HepG2 (cell line): ENCODE results near the gene ROMO1. TPM values are rescaled to one million over a fixed set of nuclear protein-coding genes. Genes with fewer than 3 reads are reported as not detected.

Experiments
- AGO1 ChIP-seq: fragments of 200-400 bp; formaldehyde crosslinking; IDR thresholded peaks from 2 replicates; pipeline ENCODE4 v1.6.1; 2017; ENCODE audit warnings: mild to moderate bottlenecking, low read depth, low read length, moderate library complexity; ENCODE audit not compliant: poor library complexity, severe bottlenecking
- CCDC6 ChIP-seq: sonication (generic); formaldehyde crosslinking; IDR thresholded peaks from 2 replicates; pipeline ENCODE4 v1.8.1; 2022; ENCODE audit warnings: mild to moderate bottlenecking, missing genetic modification reagents, moderate library complexity
- ISX ChIP-seq: sonication (generic); formaldehyde crosslinking; conservative IDR thresholded peaks from 2 replicates; pipeline ENCODE4 v1.5.0; 2020; ENCODE audit warnings: missing genetic modification reagents
- RFX5 ChIP-seq: IDR thresholded peaks from 2 replicates; pipeline ENCODE4 v1.6.1; 2011; ENCODE audit warnings: low read depth, low read length, improper control_type of control experiment
- SALL2 ChIP-seq: sonication (generic); formaldehyde crosslinking; IDR thresholded peaks from 2 replicates; pipeline ENCODE4 v1.8.1; 2023; ENCODE audit warnings: mild to moderate bottlenecking, missing genetic modification reagents, inconsistent platforms
- SMARCC2 ChIP-seq: fragments of 450-650 bp; IDR thresholded peaks from 2 replicates; pipeline ENCODE4 v1.6.1; 2017; ENCODE audit warnings: antibody characterized with exemption, mild to moderate bottlenecking
- SP1 ChIP-seq, 2 experiments: fragments of 450-650 bp in 1 of 2; sonication (generic) in 1 of 2; formaldehyde crosslinking in 1 of 2; IDR thresholded peaks; 2 replicates each; pipeline versions ENCODE4 v1.4.0 to v1.6.1; 2016 to 2020; ENCODE audit warnings: missing genetic modification reagents in 1 of 2
- SSRP1 ChIP-seq: IDR thresholded peaks from 2 replicates; pipeline ENCODE4 v1.6.1; 2016; ENCODE audit warnings: control low read depth
- TMF1 ChIP-seq: sonication (generic); formaldehyde crosslinking; IDR thresholded peaks from 2 replicates; pipeline ENCODE4 v1.8.1; 2022; ENCODE audit warnings: low read depth, missing genetic modification reagents
- ZFP37 ChIP-seq: sonication (generic); formaldehyde crosslinking; IDR thresholded peaks from 2 replicates; pipeline ENCODE4 v1.4.0; 2020; ENCODE audit warnings: missing genetic modification reagents, borderline replicate concordance
- ZNF101 ChIP-seq: sonication (generic); formaldehyde crosslinking; IDR thresholded peaks from 2 replicates; pipeline ENCODE4 v1.4.0; 2020; ENCODE audit warnings: mild to moderate bottlenecking, low read depth, missing genetic modification reagents, borderline replicate concordance
- ZNF547 ChIP-seq: sonication (generic); formaldehyde crosslinking; IDR thresholded peaks from 2 replicates; pipeline ENCODE4 v1.5.1; 2020; ENCODE audit warnings: mild to moderate bottlenecking, missing genetic modification reagents
- ZNF605 ChIP-seq: sonication (generic); formaldehyde crosslinking; IDR thresholded peaks from 2 replicates; pipeline ENCODE4 v1.8.0; 2022; ENCODE audit warnings: mild to moderate bottlenecking, missing genetic modification reagents
- polyA plus RNA-seq, 8 experiments: library from polyadenylated mRNA; depleted of rRNA in 3 of 8; stranded (reverse) in 7 of 8; unstranded in 1 of 8; fragments of >200 nt; fragmentation: Illumina TruSeq in 4 of 8; extraction: Trizol in 4 of 8; gene quantifications; 2 replicates each; pipeline versions ENCODE4 v1.2.1 to v1.2.3, GENCODE V29; 2011 to 2016; ENCODE audit warnings: low read depth in 4 of 8, missing spikeins in 1 of 8, mixed read lengths in 1 of 8; ENCODE audit not compliant: insufficient read depth in 1 of 8
- total RNA-seq, 5 experiments: library from RNA; depleted of rRNA; stranded (reverse); fragments of >200 nt; fragmentation: Illumina TruSeq; extraction: Trizol; gene quantifications; 2 replicates each; pipeline ENCODE4 v1.2.3, GENCODE V29; 2016; ENCODE audit warnings: low read depth in 1 of 5
- TF ChIP-seq, protein P1 (sequence below): sonication (generic); formaldehyde crosslinking; IDR thresholded peaks from 2 replicates; pipeline ENCODE4 v1.4.0; 2020; ENCODE audit warnings: missing genetic modification reagents, borderline replicate concordance
- TF ChIP-seq, protein P2 (sequence below), 2 experiments: sonication (generic) in 1 of 2; formaldehyde crosslinking in 1 of 2; IDR thresholded peaks; 2 replicates each; pipeline versions ENCODE4 v1.5.1 to v1.6.1; 2011 to 2020; ENCODE audit warnings: borderline replicate concordance in 1 of 2, low read depth in 1 of 2, low read length in 1 of 2, mild to moderate bottlenecking in 1 of 2, missing genetic modification reagents in 1 of 2, moderate library complexity in 1 of 2
- TF ChIP-seq, protein P3 (sequence below), 2 experiments: IDR thresholded peaks; 2 replicates each; pipeline ENCODE4 v1.6.1; 2011 to 2012; ENCODE audit warnings: low read length in 2 of 2, borderline replicate concordance in 1 of 2, low read depth in 1 of 2, mild to moderate bottlenecking in 1 of 2, moderate library complexity in 1 of 2
- TF ChIP-seq, protein P4 (sequence below): IDR thresholded peaks from 2 replicates; pipeline ENCODE4 v1.6.1; 2016; ENCODE audit warnings: mild to moderate bottlenecking, missing biosample characterization, missing genetic modification reagents

The ROMO1 gene
- total and polyA plus RNA-seq, 2 of the 13 experiments (the other 11 are each of a cell fraction or from before 2014, with no cell fraction given) = 636 to 755 TPM

DNA sequence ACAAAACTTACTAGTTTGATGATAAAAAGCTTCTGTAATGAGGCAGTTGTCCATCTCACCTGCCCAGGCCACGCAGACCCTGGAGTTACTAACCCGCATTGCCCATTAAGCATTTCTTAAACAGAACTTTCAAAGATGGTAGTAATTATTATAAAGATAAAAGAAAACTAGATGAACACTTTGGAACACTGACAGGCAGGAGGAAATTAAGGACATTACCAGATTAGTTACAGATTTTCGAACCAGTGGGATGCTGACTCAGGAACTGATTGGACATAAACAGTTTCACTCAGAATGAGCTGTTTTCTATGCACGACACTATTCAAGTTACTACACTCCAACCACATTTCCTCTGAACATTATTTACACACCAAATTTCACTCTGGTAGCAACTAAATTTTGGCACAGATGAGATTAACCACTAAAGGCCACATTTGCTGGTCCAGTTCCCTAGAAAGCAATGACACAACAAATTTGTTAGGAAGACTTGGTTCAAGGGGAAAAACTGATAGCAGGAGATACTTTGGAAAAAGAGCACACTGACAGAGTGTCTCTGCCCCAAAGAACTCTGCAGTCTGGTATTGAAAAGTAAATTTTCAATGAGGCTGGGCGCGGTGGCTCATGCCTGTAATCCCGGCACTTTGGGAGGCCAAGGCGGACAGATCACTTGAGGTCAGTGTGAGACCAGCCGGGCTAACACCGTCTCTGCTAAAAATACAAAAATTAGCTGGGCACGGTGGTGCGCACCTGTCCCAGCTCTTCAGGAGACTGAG lies 3.0 kb downstream of the ROMO1 start (continued):
- TF ChIP-seq, protein P1, sequence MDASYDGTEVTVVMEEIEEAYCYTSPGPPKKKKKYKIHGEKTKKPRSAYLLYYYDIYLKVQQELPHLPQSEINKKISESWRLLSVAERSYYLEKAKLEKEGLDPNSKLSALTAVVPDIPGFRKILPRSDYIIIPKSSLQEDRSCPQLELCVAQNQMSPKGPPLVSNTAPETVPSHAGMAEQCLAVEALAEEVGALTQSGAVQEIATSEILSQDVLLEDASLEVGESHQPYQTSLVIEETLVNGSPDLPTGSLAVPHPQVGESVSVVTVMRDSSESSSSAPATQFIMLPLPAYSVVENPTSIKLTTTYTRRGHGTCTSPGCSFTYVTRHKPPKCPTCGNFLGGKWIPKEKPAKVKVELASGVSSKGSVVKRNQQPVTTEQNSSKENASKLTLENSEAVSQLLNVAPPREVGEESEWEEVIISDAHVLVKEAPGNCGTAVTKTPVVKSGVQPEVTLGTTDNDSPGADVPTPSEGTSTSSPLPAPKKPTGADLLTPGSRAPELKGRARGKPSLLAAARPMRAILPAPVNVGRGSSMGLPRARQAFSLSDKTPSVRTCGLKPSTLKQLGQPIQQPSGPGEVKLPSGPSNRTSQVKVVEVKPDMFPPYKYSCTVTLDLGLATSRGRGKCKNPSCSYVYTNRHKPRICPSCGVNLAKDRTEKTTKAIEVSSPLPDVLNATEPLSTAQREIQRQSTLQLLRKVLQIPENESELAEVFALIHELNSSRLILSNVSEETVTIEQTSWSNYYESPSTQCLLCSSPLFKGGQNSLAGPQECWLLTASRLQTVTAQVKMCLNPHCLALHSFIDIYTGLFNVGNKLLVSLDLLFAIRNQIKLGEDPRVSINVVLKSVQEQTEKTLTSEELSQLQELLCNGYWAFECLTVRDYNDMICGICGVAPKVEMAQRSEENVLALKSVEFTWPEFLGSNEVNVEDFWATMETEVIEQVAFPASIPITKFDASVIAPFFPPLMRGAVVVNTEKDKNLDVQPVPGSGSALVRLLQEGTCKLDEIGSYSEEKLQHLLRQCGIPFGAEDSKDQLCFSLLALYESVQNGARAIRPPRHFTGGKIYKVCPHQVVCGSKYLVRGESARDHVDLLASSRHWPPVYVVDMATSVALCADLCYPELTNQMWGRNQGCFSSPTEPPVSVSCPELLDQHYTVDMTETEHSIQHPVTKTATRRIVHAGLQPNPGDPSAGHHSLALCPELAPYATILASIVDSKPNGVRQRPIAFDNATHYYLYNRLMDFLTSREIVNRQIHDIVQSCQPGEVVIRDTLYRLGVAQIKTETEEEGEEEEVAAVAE (CRISPR knock-in tag) = no peak
- TF ChIP-seq SMARCC2 (no peak), ZNF605 (CRISPR knock-in tag) (peak; percentile 74), CCDC6 (CRISPR knock-in tag) (peak; percentile 88), SALL2 (CRISPR knock-in tag) (peak; percentile 14; the same call in 1 of the 2 replicates), ZFP37 (CRISPR knock-in tag) (0 out of 2 replicates have a peak, but pooled peaks have one; percentile 56), ISX (CRISPR knock-in tag) (0 out of 2 replicates have a peak, but pooled peaks have one; percentile 20), ZNF101 (CRISPR knock-in tag) (0 out of 2 replicates have a peak, but pooled peaks have one; percentile 68), AGO1 (peak; percentile 10), SSRP1 (CRISPR knock-in tag) (peak; percentile 96), TMF1 (CRISPR knock-in tag) (0 out of 2 replicates have a peak, but pooled peaks have one; percentile 36), RFX5 (0 out of 2 replicates have a peak, but pooled peaks have one; percentile 43), SP1 (IDR thresholded peaks at IDR 0.05) (no peak), SP1 (CRISPR knock-in tag; IDR thresholded peaks at IDR 0.05) (no peak), ZNF547 (CRISPR knock-in tag) (peak; percentile 67; the same call in 1 of the 2 replicates)
- TF ChIP-seq, protein P2, sequence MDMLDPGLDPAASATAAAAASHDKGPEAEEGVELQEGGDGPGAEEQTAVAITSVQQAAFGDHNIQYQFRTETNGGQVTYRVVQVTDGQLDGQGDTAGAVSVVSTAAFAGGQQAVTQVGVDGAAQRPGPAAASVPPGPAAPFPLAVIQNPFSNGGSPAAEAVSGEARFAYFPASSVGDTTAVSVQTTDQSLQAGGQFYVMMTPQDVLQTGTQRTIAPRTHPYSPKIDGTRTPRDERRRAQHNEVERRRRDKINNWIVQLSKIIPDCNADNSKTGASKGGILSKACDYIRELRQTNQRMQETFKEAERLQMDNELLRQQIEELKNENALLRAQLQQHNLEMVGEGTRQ (IDR thresholded peaks at IDR 0.05; ENCODE audit: low read depth, low read length) = no peak
- TF ChIP-seq, protein P2 (CRISPR knock-in tag; IDR thresholded peaks at IDR 0.05; ENCODE audit: borderline replicate concordance) = no peak
- TF ChIP-seq, protein P3, sequence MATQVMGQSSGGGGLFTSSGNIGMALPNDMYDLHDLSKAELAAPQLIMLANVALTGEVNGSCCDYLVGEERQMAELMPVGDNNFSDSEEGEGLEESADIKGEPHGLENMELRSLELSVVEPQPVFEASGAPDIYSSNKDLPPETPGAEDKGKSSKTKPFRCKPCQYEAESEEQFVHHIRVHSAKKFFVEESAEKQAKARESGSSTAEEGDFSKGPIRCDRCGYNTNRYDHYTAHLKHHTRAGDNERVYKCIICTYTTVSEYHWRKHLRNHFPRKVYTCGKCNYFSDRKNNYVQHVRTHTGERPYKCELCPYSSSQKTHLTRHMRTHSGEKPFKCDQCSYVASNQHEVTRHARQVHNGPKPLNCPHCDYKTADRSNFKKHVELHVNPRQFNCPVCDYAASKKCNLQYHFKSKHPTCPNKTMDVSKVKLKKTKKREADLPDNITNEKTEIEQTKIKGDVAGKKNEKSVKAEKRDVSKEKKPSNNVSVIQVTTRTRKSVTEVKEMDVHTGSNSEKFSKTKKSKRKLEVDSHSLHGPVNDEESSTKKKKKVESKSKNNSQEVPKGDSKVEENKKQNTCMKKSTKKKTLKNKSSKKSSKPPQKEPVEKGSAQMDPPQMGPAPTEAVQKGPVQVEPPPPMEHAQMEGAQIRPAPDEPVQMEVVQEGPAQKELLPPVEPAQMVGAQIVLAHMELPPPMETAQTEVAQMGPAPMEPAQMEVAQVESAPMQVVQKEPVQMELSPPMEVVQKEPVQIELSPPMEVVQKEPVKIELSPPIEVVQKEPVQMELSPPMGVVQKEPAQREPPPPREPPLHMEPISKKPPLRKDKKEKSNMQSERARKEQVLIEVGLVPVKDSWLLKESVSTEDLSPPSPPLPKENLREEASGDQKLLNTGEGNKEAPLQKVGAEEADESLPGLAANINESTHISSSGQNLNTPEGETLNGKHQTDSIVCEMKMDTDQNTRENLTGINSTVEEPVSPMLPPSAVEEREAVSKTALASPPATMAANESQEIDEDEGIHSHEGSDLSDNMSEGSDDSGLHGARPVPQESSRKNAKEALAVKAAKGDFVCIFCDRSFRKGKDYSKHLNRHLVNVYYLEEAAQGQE (IDR thresholded peaks at IDR 0.05; ENCODE audit: borderline replicate concordance in 1 of 2, low read depth in 1 of 2, low read length in 2 of 2) = no peak
- TF ChIP-seq, protein P4, sequence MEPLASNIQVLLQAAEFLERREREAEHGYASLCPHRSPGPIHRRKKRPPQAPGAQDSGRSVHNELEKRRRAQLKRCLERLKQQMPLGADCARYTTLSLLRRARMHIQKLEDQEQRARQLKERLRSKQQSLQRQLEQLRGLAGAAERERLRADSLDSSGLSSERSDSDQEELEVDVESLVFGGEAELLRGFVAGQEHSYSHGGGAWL = 0 out of 2 replicates have a peak, but pooled peaks have one; percentile 60
